Lung (tissue), 12 donors: Measurements from ENCODE around the gene FOXN3. TPM values are rescaled to one million over a fixed set of nuclear protein-coding genes. Genes with fewer than 3 reads are reported as not detected.

Experiments
- ATAC-seq: fragments of 200-7000 bp; cut with Tn5 transposase; one replicate; pipeline ENCODE4 v1.9.1; 2020; ENCODE audit warnings: moderate number of reproducible peaks; ENCODE audit not compliant: insufficient read depth, low FRiP score
- DNase-seq, 3 donors: peaks; one replicate each; pipeline ENCODE4 v3.0.0-alpha.2; 2013 to 2017
- H3K27ac ChIP-seq, 2 donors: one replicate each; pipeline ENCODE4 v1.5.1; 2013; ENCODE audit warnings: mild to moderate bottlenecking in 2 of 2, moderate library complexity in 2 of 2, control low read depth in 1 of 2, inconsistent platforms in 1 of 2, low read depth in 1 of 2, low read length in 1 of 2
- H3K27me3 ChIP-seq, 3 donors: one replicate each; pipeline ENCODE4 v1.5.1; 2013; ENCODE audit warnings: low read length in 2 of 3; ENCODE audit not compliant: control insufficient read depth in 3 of 3, insufficient read depth in 3 of 3
- H3K36me3 ChIP-seq, 4 donors: one replicate each; pipeline ENCODE4 v1.5.1; 2013; ENCODE audit warnings: low read length in 4 of 4, mild to moderate bottlenecking in 1 of 4, moderate library complexity in 1 of 4; ENCODE audit not compliant: control insufficient read depth in 4 of 4, insufficient read depth in 4 of 4
- H3K4me1 ChIP-seq, 5 donors: one replicate each; pipeline ENCODE4 v1.5.1; 2013; ENCODE audit warnings: low read length in 5 of 5, mild to moderate bottlenecking in 2 of 5, moderate library complexity in 1 of 5; ENCODE audit not compliant: control insufficient read depth in 5 of 5, insufficient read depth in 5 of 5
- H3K4me3 ChIP-seq: one replicate; pipeline ENCODE4 v1.5.1; 2013; ENCODE audit warnings: mild to moderate bottlenecking, control low read depth, moderate library complexity
- H3K9ac ChIP-seq, 2 donors: one replicate each; pipeline ENCODE4 v1.5.1; 2013; ENCODE audit warnings: low read length in 2 of 2, control low read depth in 1 of 2; ENCODE audit not compliant: insufficient read depth in 1 of 2
- H3K9me3 ChIP-seq, 4 donors: one replicate each; pipeline ENCODE4 v1.5.1; 2013; ENCODE audit warnings: low read length in 3 of 4, mild to moderate bottlenecking in 1 of 4, moderate library complexity in 1 of 4; ENCODE audit not compliant: control insufficient read depth in 4 of 4, insufficient read depth in 3 of 4
- WGBS, 2 donors: extraction: QIAGEN DNeasy Blood & Tissue Kit; methylation state at CpG; one replicate each; pipeline ENCODE4 v1.1.7; 2013; 5-methylcytosine and 5-hydroxymethylcytosine counted together
- polyA plus RNA-seq, 2 donors: library from polyadenylated mRNA; stranded (reverse); fragments of 200-250 nt; gene quantifications; one replicate each; pipeline ENCODE4 v1.2.1, GENCODE V29; 2013
- total RNA-seq, 2 donors: library from RNA; depleted of rRNA in 1 of 2; stranded (reverse); fragments of >200 nt in 1 of 2; gene quantifications; one replicate each; pipeline ENCODE4 v1.2.1, GENCODE V29; 2014 to 2021
- TF ChIP-seq, protein P1 (sequence below): IDR thresholded peaks from 2 replicates; pipeline ENCODE4 v1.5.1; 2012; ENCODE audit warnings: mild to moderate bottlenecking; ENCODE audit errors: control extremely low read depth, extremely low read depth
- donor health status: control.
- donor health status: control.
- donor health status: Bipolar disorder and iron deficiency.
- donor health status: healthy.
- donor health status: DM: yes; HTN: yes; CAD: no.

The FOXN3 gene
- total and polyA plus RNA-seq, 4 donors = 12.7 to 69.7 (median 34.9) TPM

DNA sequence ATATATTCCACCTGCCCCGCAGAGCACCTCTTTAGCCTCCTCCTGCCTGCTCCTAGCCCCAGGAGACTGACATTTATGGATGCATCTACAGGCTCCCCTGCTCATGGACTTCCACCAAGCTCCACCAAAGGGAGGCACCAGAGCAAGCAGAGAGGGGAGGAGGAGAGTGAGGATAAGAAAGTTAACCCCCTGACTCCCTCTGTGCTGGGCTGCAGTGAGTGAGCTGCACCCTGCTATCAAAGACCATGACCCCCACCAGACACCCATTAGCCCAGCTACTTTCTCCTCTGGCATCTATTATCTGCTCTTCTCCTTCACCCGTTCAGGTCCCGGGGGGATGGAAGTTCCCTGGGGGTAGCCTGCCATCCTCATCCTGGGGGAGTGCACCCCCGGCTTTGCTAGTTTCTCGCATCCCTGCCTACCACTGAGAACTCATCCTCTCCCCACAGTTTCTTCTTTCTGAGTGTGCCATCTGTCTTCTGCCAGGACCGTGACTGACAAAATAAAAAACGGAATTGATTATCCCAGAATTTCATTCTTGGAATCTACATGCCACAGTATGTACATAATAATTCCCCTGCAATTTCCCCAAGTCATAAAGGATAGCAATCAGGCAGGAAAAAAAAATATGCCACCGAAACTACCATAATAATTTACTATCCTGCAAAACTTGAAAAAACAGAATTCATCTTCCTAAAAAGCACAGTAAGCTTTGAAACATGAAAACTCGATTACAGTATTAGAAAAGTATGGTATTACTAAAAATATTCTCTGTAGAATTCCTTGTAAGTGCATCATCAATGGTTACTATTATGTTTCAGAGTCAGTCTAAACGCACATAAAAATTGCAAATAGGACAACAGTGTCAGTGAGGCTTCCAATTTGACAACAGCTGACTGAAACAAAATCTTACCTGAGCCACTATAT lies 45.2 kb downstream of the FOXN3 start:
- H3K36me3 ChIP-seq = peaks cover 0 to 7% (median 0%) of the 10 kb centered on the region in 4 donors
- ATAC-seq (no peak), DNase-seq (no peak)
- H3K9me3 ChIP-seq = no peaks in the 10 kb centered on the region
- no peak overlapping the region for H3K9ac ChIP-seq
- peaks cover 11 to 26% (median 17%) of the 10 kb centered on the region in 5 donors for H3K4me1 ChIP-seq
- TF ChIP-seq, protein P1, sequence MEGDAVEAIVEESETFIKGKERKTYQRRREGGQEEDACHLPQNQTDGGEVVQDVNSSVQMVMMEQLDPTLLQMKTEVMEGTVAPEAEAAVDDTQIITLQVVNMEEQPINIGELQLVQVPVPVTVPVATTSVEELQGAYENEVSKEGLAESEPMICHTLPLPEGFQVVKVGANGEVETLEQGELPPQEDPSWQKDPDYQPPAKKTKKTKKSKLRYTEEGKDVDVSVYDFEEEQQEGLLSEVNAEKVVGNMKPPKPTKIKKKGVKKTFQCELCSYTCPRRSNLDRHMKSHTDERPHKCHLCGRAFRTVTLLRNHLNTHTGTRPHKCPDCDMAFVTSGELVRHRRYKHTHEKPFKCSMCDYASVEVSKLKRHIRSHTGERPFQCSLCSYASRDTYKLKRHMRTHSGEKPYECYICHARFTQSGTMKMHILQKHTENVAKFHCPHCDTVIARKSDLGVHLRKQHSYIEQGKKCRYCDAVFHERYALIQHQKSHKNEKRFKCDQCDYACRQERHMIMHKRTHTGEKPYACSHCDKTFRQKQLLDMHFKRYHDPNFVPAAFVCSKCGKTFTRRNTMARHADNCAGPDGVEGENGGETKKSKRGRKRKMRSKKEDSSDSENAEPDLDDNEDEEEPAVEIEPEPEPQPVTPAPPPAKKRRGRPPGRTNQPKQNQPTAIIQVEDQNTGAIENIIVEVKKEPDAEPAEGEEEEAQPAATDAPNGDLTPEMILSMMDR = no peak
- 88 to 90% methylated on average over 10 of the region's 10 CpGs for WGBS, 2 donors
- H3K27ac ChIP-seq = no peak overlapping the region
- no peaks in the 10 kb centered on the region for H3K27me3 ChIP-seq
- H3K4me3 ChIP-seq = no peak overlapping the region

DNA sequence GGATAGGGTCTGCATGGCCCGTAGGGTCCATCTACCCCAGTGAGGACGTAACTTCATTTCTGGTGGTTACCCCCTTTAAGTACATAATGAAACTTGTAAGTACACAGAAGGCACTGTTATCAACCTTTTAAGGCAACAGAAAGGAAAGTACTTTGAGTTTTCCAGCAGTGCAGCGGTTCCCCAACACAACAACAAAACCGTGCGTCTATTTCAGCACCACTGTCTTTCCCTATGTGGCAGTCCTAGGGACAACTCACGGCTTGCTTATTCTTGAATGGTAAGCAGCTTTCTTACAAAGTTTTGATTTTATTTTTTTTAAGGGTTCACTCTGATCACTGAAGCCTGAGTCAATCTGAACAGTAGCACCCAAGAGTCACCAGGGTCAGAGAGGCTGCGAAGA lies 46.3 kb downstream of the FOXN3 start:
- Histone ChIP-seq H3K27ac (no peak overlapping the region), H3K36me3 (peaks cover 0 to 7% (median 0%) of the 10 kb centered on the region in 4 donors), H3K27me3 (no peaks in the 10 kb centered on the region), H3K9ac (no peak overlapping the region), H3K4me3 (no peak overlapping the region), H3K9me3 (no peaks in the 10 kb centered on the region), H3K4me1 (peaks cover 14 to 26% (median 17%) of the 10 kb centered on the region in 5 donors)
- 79 to 80% methylated on average over 7 of the region's 7 CpGs for WGBS, 2 donors
- TF ChIP-seq, protein P1 = no peak
- peak in 2 of 3 donors; percentile 43 to 47 for DNase-seq
- no peak for ATAC-seq

- Histone ChIP-seq H3K4me1 (peaks cover 15 to 26% (median 17%) of the 10 kb centered on the region in 5 donors), H3K9me3 (no peaks in the 10 kb centered on the region), H3K4me3 (no peak overlapping the region), H3K9ac (no peak overlapping the region), H3K27me3 (no peaks in the 10 kb centered on the region), H3K27ac (no peak overlapping the region), H3K36me3 (peaks cover 0 to 7% (median 0%) of the 10 kb centered on the region in 4 donors)
- TF ChIP-seq, protein P1 = no peak
- no peak for DNase-seq
- 93 to 94% methylated on average over 4 of the region's 4 CpGs for WGBS, 2 donors
- no peak for ATAC-seq
These were observed 46.7 kb downstream of the FOXN3 start for GRCh38 chr14:89370381-89370780.
